ENCODE data around the gene LMOD2.

LMOD2 gene

DNA sequence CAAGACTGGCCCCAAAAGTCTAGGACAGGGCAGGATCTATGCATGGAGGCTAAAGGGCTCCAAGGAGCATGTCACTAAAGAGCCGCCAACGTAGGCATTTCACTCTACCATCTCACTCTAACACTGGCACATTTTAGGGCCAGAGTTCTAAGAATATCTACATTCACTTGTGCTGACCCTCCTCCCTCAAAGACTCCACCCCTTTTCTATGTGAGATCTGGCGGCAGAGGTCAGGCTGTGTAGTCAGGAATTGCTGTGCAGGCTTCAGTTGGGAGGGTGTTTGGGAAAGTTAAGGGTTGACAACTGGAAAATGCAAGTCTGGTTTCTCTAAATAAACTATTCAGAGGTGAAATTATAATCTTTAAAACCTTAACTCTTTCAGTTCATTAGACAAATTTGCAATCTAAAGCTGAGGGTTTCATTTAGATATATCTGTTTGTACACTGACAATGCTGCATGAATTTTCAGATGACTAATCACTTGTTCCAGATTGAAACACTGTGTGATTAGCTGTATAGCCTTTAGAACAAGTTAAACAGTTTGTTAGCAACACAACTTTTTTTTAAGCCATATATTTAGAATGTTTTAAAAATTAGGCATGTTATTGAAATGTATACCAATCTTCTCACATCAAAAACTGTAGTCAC is 18.2 kb downstream of the LMOD2 start:
- H3K4me3 ChIP-seq (ENCODE audit: low read depth, low read length), result no peak overlapping the region
- no peak for DNase-seq (ENCODE audit: low read depth)
- in situ Hi-C loops (cut with HindIII; ENCODE audit: low sequenced_read_pairs), result no loop called here
- TF ChIP-seq, protein P1, sequence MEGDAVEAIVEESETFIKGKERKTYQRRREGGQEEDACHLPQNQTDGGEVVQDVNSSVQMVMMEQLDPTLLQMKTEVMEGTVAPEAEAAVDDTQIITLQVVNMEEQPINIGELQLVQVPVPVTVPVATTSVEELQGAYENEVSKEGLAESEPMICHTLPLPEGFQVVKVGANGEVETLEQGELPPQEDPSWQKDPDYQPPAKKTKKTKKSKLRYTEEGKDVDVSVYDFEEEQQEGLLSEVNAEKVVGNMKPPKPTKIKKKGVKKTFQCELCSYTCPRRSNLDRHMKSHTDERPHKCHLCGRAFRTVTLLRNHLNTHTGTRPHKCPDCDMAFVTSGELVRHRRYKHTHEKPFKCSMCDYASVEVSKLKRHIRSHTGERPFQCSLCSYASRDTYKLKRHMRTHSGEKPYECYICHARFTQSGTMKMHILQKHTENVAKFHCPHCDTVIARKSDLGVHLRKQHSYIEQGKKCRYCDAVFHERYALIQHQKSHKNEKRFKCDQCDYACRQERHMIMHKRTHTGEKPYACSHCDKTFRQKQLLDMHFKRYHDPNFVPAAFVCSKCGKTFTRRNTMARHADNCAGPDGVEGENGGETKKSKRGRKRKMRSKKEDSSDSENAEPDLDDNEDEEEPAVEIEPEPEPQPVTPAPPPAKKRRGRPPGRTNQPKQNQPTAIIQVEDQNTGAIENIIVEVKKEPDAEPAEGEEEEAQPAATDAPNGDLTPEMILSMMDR (IDR thresholded peaks at IDR 0.05; ENCODE audit: low read depth, low read length, missing control alignments), result no peak

DNA sequence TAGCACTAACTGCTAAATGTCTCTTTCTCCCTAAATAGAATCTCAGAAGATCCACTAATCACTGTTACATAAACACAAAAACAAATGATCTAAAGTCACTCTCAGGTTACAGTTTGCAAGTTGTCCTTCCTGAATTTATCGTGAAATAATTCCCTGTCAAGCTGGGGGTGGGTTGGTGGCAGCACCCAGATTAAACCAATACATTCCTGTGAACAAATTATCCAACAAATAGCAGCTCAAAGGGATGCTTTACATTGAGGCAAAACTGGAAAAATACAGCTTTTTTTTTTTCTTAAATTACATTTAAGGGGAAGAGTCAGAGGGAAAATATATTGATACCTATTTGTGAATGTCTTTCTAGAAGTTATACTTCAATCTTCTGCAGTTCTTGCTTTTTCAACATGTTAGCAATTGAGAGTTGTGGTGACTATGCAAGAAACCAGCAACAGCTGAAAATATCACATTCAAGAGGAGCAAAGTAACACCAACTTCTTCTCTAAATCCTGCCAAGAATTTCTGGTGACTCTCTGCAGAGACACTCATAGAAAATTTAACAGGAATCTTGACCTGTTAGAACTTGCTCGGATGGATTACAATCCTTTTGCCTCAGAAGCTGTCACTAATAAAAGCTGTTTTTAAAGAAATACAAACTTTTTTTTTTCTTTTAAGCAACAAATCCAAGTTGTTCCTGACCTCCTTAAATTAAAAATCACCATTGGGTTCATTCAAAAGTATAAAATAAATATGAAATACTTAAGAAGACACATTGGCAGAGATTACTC is 18.9 kb downstream of the LMOD2 start:
- in situ Hi-C loops (cut with HindIII; ENCODE audit: low sequenced_read_pairs), result no loop called here
- no peak for DNase-seq (ENCODE audit: low read depth)
- no peak overlapping the region for H3K4me3 ChIP-seq (ENCODE audit: low read depth, low read length)
- TF ChIP-seq, protein P1 (IDR thresholded peaks at IDR 0.05; ENCODE audit: low read depth, low read length, missing control alignments), result no peak

DNA sequence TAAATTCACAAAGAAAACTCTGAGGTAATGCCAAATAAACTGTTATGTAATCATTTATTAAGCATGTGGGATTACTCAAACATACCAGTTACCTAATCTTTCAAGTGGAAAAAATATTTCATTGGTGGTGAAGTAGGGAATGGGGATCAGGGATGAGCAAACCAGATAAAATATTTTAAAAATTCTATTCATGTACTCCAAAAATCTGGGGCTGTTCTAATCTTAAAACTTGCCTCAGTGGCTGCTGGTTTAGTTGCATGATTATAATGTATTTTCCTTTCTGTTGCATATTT is 19.5 kb downstream of the LMOD2 start:
- DNase-seq (ENCODE audit: low read depth), result no peak
- TF ChIP-seq, protein P1 (IDR thresholded peaks at IDR 0.05; ENCODE audit: low read depth, low read length, missing control alignments), result no peak
- in situ Hi-C loops (cut with HindIII; ENCODE audit: low sequenced_read_pairs), result no loop called here
- H3K4me3 ChIP-seq (ENCODE audit: low read depth, low read length), result no peak overlapping the region

DNA sequence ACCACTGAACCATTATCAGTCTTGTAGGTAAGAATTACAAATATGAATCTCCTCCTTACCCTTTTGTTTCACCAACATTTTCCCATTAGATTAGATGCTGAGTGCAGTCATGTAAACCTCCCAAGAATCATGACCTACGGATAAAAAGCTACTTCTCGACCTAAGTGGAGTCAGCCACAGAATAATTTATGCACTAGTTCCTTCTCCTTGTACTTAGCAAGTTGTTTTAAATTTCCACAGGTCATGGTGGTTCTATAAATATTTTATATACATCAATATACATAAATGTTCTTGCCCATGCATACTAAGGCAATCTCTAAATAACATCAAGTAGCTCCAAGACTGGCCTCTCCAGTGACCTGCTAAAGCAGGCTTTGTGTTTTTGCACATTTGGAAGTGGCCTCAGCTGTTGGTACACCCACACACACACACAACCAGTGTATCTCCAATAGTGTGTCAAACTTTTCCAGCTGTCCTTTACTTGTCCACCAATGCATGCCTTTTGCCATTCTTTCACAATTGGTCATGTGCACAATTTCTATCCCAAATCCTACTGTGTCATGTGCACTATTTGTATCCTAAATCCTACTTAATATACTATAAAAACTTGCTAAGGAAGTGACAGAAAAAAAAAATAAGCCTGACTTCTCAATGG is 21.5 kb downstream of the LMOD2 start:
- no peak overlapping the region for H3K4me3 ChIP-seq (ENCODE audit: low read depth, low read length)
- in situ Hi-C loops (cut with HindIII; ENCODE audit: low sequenced_read_pairs), result no loop called here
- TF ChIP-seq, protein P1 (IDR thresholded peaks at IDR 0.05; ENCODE audit: low read depth, low read length, missing control alignments), result no peak
- no peak for DNase-seq (ENCODE audit: low read depth)

DNA sequence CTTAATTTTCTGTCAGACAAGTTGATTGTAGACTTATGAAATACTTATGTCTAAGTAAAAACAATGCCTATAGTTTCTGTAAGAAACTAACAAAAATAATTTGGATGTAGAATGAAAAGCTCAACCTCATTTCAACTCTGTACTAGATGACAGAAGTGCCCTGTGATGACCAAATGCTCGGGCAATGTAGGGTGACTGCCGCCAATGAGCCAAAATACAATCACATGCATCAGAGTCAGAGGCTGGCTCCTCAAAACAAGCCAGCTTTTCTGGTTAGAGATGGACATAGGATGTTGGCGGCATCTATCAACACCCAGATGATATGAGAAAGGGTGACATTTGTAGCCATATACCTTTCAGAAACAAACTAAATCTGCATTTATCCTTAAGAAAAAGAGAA is 23.9 kb downstream of the LMOD2 start:
- DNase-seq (ENCODE audit: low read depth), result no peak
- H3K4me3 ChIP-seq (ENCODE audit: low read depth, low read length), result no peak overlapping the region
- TF ChIP-seq, protein P1 (IDR thresholded peaks at IDR 0.05; ENCODE audit: low read depth, low read length, missing control alignments), result no peak
- in situ Hi-C loops (cut with HindIII; ENCODE audit: low sequenced_read_pairs), result no loop called here

DNA sequence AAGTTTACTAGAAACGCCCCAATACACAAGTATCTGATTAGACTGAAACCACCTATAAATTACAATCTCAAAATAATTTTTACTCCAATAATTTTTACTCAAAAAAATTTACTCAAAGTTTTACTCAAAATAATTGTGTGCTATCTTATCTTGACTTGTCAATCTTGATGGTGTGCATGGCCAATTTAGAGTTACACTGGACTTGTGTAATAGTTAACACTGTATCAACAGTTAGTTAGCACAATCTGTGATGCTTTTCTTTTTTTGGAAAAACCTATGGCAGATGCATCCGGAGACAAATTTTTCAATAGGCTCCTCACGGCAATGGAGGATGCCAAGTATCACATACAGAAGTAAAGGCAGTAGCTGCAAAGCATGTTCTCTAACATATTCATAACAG is 24.9 kb downstream of the LMOD2 start:
- TF ChIP-seq, protein P1 (IDR thresholded peaks at IDR 0.05; ENCODE audit: low read depth, low read length, missing control alignments), result no peak
- in situ Hi-C loops (cut with HindIII; ENCODE audit: low sequenced_read_pairs), result no loop called here
- no peak for DNase-seq (ENCODE audit: low read depth)
- H3K4me3 ChIP-seq (ENCODE audit: low read depth, low read length), result no peak overlapping the region

Data from astrocyte of the cerebellum (primary cell).